GM18870 (cell line): Measurements from ENCODE around the gene PRKAG2.
A peak's percentile ranks its signal among the peaks of the same experiment; 100 is the strongest.
"Not testable (repeated sequence)": the region's sequence is repeated elsewhere in the genome, so short reads cannot be mapped to it uniquely, and the experiment has no call there.

Experiments used
- ATAC-seq: cut with Tn5 transposase; IDR thresholded peaks from one replicate; pipeline ENCODE4 v1.9.1; 2021; ENCODE audit warnings: moderate library complexity; ENCODE audit not compliant: unreplicated experiment

PRKAG2 gene

GRCh38 chr7:151852486-151853396 lies 24.2 kb downstream of the PRKAG2 start:
- ATAC-seq = no peak

GRCh38 chr7:151851782-151852181 lies 25.1 kb downstream of the PRKAG2 start:
- no peak for ATAC-seq

- no peak for ATAC-seq
Observed at GRCh38 chr7:151851145-151851751, 25.7 kb downstream of the PRKAG2 start.

DNA sequence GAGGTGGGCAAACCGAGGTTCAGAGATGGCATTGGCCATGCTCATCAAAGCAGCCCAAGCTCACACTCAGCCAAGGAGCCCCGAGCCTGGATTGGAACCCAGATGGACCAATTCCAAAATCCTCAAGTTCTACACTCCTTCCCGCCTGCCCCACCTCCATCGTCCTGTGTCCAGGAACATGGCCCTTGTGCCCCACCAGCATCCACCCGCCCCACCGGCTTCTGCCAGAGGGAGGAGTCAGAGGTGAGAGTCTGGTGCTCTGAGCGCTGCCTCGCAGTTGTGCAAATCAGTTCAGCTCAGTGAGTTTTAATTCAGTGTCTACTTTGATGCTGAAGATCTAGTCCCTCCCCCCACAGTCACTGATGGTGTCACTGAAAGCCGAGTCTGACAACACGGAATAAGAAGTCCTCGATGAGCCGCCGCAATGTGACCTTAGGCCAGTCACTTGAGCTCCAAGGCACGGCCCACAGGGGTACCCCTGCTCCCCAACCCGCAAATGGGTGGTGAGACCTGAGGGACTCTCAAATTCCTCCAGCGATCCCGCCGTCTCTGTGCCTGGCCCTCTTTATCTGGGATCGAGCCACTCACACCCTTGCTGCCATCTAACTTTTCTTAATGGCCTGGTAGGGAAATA lies 26.3 kb downstream of the PRKAG2 start:
- ATAC-seq = no peak

GRCh38 chr7:151849879-151850260 lies 27.0 kb downstream of the PRKAG2 start:
- no peak for ATAC-seq

DNA sequence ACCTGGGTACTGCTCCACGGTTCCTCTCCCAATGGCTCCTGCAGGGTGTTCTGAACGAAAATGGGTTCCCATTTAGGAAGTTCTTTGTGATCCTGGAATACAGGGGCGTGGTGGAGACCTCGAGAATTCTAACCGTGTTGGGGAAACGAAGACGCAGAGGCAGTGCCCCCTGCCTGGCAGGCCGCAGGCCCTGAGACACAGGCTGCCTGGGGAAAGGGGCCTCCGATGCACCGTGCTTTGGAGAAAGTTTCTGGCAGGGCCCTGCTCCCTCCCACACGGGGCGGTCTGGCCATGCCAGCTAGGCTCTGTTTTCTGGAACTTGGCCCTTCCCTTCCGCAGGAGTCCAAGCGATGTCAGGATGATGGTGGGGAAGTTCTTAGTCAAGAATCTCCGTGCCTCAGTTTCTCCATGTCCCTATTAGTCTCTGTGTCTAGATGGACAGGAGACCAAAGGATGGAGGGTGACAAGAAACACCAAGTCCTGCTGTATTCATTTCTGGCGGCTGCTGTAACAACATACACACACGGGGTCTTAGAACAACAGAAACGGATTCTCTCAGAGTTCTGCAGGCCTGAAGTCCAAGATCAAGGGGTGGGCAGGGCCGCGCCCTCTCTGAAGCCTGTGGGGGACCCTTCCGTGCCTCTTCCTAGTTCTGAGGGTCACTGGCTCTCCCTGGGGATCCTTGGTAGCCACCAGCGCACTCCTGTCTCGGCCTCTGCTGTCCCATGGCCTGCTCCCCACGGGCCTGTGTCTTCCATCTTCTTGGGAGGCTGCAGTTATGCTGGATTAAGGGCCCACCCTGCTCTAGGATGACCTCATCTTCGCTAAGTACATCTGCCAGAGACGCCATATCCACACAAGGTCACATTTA lies 27.7 kb downstream of the PRKAG2 start:
- ATAC-seq = no peak

DNA sequence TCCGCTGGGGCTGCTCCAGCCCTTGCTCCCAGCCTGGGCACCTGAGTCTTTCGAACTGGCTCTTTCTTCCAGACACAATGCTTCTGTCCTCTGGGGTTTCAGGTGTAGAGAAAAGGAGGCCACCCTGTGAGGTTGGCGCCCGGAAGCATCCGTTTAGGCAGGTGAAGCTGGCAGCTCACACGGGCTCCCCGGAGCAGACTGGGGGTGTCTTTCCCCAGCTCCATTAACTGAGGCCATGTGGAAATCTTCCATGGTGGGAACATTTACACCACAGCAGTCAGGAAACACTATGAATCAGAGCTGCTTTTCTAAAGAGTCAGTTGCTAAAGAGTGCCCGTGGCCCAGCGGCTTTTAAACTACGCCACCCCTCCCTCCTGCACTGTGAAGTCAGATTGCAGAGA lies 29.2 kb downstream of the PRKAG2 start:
- ATAC-seq = no peak

GRCh38 chr7:151847136-151847535 lies 29.8 kb downstream of the PRKAG2 start:
- ATAC-seq = no peak

- ATAC-seq = no peak
Observed at GRCh38 chr7:151845412-151846205, 31.3 kb downstream of the PRKAG2 start.

- no peak for ATAC-seq
Observed at GRCh38 chr7:151844825-151845200, 32.1 kb downstream of the PRKAG2 start.

DNA sequence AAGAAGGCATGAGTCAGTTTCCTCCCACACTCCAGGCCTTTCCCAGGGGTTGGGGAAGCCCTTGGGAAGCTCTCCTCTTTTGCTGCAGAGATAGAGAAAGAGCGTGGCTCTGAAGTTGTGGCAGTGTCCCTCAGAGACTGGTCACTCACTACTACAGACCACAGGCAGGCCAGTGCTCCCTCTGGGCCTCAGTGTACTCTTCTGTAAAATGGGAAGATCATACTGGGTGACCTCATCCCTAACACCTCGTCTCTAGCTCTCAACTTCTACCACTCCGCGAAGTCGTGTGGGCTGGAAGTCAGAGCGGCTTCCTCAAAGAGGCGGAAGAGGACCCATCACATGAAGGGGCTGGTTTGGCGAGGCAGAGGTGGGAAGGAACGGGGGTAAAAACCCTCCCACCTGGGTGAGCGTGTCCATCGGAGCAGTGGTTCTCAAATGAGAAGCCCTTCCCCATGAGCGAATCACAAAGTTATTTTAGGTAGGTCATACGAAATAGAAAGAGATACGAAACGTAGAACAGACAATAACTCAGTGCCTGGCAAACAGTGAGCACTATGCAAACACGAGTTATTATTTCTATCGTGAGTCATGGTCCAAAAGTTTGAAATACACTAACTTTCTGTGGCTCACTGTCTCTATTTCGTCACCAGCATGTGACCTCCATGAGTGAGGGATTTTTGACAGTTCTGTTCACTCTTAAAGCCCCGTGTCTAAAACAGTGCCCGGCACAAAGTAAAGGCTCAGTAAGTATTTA lies 32.7 kb downstream of the PRKAG2 start:
- ATAC-seq = no peak

DNA sequence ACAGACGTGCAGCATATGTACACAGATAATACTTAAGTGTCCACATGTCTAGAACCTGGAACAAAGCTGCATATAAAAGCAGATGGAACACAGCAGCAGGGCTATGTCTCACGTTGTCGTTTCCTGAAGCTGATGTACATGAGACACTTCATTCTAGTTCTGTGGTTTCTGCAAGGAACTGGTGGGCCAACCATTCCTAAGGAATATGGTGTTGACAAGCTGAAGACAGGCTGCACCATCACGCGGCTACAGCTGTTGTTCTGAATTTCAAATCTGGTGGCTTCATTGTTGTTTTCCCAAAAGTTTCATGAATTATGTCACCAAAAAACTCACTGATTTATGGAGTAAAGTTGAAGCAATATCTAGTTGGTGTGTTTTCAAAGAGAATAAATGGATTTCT lies 33.7 kb downstream of the PRKAG2 start:
- ATAC-seq = no peak

- not testable (repeated sequence) for ATAC-seq
Observed at GRCh38 chr7:151841395-151842051, 35.4 kb downstream of the PRKAG2 start.

DNA sequence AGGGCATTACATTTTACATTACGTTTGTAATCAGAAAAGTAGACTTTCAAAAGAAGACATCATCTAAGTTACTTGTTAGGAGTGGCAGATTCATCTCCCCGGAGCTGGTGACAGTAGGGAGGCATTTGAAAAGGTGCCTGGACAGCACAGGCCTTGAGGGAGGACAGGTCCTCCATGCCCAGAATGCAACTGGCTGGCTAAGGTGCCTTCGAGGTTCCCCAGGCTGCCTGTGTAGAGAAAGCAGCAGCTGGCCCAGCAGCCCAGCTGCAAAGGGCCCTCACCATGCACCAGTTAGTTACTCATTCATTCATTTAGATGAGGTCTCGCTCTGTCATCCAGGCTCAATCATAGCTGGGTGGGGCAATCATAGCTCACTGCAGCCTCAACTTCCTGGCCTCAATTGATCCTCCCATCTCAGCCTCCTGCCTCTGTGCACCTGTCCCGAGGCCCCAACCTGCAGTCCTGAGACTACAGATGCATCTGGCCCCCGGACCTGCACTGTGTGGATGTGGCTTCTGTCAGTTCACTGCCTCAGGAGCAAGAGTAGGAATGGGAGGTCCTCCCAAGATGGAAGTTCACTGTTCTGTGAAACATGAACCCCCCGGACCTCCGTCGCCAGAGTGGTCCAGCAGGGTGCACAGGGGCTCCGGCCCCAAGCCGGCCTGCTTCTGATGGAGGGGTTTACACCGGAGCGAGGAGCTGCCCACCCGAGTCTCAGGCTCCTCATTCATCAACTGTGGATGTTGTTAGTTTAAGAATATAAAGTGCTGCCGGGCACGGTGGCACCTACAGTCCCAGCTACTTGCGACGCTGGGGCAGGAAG lies 36.6 kb downstream of the PRKAG2 start:
- ATAC-seq = no peak

- ATAC-seq = no peak
Observed at GRCh38 chr7:151839451-151839921, 37.4 kb downstream of the PRKAG2 start.

GRCh38 chr7:151838861-151839381 lies 38.0 kb downstream of the PRKAG2 start:
- ATAC-seq = peak; percentile 70

GRCh38 chr7:151838072-151838471 lies 38.8 kb downstream of the PRKAG2 start:
- no peak for ATAC-seq
